NOMO-1 treated with dmso at 0.1 percent for 144 hours (cell line): ENCODE measurements around the gene TRAPPC2L.
"Not testable (repeated sequence)": the region's sequence is repeated elsewhere in the genome, so short reads cannot be mapped to it uniquely, and the experiment has no call there.

ENCODE experiments used
- DNase-seq: peaks from one replicate; lab custom pipeline; 2025; ENCODE audit not compliant: unreplicated experiment; lab: John Stamatoyannopoulos, UW

Gene TRAPPC2L

DNA sequence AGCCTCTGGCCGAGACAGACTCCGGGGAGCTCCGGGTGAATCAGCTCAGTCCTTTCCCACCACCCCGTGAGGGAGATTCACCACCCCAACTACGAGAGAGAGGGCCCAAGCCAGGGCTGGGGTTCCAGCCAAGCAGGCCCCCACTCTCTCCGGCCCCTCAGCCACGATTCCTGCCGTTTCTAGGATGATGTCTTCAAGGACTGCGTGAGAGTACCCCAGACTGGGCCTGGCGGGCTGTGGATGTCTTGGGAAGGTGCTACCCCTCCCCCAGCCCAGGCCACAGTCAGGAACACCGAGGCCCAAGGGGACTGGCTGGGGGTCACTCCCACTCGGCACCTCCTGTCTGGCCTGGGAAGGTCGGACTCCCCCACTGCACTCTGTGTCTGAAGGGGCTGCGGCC is 31.1 kb downstream of the TRAPPC2L start:
- DNase-seq, result no peak

DNA sequence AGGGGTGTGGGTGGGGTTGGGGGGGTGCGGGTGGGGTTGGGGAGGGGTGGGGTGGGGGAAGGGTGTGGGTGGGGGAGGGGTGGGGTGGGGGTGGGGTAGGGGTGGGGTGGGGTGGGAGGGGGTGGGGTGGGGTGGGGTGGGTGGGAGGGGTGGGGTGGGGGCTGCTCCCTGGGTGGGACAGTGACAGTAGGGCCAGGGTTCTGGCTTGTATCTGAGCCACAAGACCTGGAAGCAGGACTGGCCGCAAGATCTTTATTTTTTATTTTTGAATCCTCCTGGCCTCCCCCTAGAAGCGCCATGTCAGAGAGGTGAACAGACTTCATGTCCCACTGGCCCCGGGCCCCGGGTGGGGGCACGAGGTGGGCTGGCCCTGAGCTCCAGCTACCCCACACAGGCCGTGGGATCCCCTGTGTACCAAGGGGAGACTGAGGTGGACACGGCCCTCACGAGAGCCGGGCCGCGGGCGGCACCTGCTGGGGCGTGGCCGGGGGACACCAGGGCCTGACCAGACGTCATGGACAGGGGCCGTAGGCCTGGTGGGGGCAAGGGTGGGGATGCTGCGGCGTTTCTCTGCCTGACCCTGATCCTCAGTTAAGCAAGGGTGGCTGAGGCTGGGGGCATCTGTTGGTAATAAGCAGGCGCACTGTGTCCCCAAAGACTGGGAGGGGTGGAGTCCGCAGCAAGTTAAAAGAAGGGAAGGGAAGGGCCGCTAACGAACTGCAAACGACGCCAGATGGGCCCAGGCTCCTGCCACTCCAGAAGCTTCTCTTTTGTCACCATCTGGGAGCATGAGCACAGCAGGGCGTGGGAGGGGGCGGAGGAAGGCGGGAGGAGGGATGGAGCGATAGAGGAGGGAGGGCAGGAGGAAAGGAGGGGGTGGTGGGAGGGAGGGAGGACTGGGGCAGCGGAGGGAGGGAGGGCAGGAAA is 31.8 kb downstream of the TRAPPC2L start:
- DNase-seq, result no peak

DNA sequence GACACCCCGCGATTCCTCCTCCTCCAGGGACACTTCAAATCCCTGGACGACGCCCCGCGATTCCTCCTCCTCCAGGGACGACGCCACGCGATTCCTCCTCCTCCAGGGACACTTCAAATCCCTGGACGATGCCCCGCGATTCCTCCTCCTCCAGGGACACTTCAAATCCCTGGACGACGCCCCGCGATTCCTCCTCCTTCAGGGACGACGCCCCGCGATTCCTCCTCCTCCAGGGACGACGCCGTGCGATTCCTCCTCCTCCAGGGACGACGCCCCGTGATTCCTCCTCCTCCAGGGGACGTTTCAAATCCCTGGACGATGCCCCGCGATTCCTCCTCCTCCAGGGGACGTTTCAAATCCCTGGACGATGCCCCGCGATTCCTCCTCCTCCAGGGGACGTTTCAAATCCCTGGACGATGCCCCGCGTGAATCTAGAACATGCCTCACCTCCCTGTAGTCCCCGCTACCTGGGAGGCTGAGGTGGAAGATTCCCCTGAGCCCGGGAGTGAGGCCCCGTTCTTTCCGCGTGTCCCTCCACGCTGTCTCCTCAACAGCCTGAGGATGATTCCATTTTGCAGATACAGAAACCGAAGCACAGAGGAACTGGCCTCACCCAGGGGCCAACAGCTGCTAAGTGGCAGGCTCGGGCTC is 32.9 kb downstream of the TRAPPC2L start:
- not testable (repeated sequence) for DNase-seq

DNA sequence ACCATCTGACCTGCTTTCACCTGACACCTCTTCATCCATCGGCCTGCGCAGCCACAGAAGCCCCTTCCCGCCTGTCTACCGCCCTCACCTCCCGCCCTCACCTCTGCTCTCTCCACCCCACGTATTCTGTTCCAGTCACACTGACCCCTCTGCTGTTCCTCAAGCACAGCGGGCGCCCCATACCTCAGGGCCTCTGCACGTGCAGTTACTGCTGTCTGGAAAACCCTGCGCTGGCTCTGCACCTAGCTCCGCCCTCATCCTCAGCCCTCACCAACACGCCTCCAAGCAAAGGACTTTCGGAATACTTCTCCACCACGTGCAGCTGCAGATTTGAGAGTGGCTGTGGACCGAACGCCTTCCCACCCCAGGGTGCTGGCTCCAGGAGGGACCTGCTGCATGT is 34.2 kb downstream of the TRAPPC2L start:
- DNase-seq, result no peak

DNA sequence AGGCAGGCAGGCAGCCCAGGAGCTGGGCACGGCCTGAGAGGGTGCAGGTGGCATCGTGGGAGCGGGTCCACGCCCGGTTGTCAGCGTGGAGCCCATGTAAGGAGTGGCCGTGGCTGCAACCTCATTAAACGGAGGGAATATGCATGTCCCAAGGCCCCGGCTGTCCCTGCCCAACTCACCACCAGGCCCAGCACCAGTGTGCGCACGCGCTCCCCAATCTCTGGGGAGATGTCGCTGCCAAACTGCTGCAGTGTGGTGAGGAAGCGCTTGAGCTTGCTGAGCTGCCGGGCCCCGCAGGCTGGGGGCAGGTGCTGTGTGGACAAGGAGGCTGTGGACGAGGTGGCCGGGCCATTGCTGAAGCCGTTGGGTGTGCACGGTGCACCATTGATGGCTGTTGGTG is 35.1 kb downstream of the TRAPPC2L start:
- DNase-seq, result no peak

DNA sequence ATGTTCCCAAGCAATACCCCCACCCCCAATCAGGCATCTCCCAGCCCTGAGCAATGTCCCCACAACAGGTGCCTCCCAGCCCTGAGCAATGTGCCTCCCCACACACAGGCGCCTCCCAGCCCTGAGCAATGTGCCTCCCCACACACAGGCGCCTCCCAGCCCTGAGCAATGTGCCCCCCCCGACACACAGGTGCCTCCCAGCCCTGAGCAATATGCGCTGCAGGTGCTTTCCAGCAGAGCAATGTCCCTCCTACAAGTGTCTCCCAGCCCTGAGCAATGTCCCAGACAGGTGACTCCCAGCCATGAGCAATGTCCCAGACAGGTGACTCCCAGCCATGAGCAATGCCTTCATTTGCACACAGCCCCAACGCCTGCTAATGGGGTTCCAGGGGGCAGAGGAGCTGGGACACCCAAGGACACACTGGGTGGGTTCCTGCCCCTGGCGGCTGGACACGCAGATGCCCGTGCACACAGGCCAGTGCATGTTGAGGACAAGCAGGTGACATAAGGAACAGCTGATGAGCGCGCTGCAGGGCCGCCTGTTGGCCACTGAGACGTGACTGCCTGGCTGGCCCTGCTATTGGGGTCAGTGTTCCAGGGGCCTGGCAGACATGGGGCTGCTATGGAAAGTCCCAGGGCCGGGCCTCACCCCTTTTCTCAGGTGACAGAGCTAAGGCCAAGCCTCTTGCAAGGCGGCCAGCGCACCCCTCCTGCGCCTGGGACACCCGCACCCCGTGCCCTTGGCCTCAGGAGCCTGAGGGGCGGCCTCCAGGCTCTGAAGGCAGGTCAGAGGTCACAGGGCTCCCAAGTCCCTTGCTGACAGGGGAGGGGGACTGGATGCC is 36.4 kb downstream of the TRAPPC2L start:
- no peak for DNase-seq

DNA sequence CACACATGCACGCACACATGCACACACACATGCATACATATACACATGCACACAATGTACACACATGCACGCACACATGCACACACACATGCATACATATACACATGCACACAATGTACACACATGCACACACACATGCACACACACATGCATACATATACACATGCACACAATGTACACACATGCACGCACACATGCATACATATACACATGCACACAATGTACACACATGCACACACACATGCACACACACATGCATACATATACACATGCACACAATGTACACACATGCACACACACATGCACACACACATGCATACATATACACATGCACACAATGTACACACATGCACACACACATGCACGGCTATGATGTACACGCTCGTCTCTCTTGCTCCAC is 37.3 kb downstream of the TRAPPC2L start:
- not testable (repeated sequence) for DNase-seq

DNA sequence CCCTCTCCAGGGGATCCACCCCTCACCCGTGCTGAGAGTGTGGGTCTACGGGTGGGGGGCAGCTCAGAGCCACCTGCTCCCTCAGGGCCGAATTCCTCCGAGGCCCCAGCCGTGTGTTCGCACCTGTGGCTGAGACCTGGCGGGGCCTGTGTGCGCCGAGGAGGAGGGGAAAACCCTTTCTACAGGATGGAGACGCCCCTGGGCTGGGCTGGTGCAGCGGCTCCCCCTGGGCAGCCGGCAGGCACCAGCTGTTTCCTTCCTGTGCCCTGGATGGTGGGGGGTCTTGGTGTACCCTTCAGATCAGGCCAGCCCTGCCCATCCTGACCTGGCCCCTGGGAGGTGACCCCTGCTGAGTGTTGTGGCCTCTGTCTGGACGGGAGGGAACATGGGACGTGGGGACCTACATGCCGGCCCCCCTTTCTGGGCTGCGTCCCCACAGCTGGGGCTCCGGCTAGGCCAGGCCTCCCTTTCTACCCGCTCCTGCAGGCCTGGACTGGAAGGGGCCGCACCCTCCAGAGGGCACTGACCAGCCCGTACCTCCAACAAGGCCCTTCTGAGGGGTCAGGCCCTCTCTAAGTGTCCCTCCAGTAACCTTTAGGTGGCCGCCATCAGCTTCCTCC is 37.9 kb downstream of the TRAPPC2L start:
- no peak for DNase-seq

DNA sequence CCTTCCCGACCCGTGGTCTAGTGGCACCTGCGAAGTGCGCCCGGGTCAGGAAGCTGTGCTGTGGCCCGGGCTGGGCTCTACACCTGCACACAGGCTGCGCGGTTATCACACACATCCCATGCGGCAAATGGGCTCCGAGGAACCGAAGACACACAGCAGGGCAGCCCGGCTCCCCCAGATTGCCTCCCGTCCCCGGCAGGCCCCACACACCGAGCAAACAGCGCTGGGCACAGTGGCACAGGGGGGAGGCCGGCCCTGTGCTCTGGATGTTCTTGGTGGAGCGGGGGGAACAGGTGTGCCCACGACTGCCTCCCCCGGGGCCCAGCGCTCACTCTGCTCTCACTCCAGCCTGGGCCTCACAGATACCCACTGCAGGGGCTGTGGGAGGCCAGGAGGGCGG is 38.4 kb downstream of the TRAPPC2L start:
- DNase-seq, result no peak

DNA sequence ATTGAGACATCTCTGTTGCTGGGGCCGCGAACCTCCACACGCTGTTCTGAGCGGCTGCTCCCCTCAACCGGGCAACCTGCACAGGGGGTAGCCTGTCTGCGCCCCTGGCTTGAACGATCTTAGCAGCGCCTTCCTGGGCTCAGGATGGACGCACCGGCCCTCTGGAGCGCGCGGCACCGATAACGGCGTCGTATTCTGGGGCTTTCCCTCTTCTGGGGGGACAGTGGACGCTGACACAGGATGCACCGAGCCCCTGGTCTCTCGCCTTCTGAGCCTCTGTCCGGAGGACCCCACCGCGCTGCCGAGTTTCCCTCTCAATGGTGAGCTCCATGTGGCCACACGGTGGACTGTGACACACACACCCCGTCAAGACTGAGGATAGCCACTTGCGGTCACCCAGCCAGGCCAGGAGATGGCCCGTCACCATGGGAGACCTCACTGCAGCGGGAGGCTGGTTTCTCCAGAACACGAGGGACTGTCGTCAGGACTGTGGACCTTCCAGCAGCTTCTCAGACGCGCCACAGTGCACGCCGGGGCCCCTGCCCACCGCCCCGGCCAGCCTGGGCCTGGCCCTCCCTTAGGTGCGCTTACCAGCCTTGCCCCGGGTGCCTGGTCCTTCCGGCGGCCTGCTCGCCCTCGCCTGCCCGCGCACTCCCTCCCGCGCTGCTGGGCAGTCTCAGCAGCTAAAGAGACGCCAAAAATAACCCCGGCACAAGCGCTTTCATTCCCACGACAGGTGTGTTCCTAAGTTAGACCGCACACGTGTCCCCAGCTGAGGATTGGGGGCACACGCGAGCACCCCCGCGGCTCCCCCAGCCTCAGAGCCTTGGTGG is 39.5 kb downstream of the TRAPPC2L start:
- no peak for DNase-seq

DNA sequence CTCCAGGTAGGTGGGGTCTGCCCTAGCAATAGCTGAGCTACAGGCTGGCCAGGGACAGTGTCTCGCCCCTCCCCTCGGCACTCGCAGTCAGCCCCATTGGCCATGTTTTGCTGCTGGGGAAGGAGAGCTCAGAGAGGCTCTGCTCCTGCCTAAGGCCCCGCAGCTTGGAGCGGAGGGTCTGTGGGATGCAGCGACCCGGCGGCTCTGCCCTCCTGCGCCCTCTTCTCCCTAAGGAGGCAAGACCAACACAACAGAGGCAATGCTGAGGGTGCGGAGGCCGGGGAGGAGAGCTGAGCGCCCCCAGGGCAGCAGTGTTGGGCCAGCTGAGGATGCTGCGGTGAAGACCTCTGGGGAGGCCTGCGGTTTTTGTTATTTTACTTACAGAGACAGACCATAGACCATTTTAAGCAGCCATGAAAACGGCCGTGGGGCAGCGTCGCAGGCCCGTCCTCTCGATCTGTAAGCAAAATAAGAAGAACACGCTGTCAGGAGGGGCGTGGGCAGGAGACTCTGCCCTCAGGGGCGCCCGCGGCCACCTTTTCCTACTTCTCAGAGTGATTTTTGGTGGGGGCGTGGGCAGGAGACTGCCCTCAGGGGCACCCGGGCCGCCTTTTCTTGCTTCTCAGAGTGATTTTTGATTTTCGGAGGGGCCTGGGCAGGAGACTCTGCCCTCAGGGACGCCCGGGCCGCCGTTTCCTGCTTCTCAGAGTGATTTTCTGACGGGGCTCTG is 40.9 kb downstream of the TRAPPC2L start:
- DNase-seq, result no peak

DNA sequence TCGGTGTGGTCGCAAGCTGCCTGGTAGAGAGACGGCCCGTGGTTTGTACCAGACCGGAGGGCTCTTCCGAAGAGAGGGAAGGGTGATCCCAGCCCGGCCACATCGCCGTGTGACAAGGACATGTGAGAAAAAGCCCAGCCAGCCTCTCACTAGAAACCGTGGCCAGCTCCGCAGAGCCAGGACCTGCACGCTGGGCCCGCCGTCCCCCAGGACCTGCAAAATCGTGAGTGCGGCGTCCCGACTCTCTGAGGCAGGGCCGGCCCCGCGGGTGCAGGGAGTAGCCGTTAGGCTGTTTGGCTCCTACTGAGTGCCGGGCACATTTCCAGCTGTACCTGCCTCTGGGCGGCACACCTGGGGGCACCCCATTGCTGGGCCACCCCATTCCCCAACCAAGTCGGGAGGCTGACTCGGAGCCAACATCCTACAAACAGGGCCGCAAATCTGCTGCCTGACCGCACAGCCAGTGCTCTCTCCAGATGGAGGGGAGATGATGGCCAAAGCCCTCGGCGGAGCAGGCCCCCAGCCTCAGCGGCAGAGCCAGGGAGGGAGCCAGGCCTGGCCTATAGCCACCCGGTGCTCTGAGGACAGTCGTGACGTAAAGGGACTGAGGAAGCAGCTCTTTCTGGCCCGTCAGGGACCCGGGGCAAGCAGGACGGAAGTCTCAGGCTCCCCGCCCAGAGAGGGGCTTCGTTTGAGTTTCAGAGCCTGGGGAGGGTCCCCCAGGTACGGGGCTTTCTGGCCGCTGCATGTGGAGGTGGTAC is 43.2 kb downstream of the TRAPPC2L start:
- no peak for DNase-seq

DNA sequence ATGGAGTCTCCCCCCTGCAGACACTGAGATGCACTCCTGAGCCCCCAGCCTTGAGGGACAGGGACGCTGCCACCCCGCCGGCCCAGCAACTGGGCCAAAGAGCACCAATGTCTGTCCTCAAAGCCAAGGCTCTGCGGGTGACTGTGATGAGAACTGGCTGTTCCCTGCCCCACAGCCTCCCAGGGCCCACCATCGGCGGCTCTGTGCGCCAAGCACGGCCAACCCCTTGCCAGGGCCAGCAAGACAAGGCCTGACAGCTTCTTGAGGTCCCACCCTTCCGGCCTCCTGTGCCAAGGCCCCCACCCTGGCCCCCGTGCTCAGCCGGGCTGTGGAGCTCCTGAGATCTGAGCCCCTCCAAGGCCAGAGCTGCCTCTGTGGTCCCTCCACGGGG is 43.7 kb downstream of the TRAPPC2L start:
- DNase-seq, result no peak

DNA sequence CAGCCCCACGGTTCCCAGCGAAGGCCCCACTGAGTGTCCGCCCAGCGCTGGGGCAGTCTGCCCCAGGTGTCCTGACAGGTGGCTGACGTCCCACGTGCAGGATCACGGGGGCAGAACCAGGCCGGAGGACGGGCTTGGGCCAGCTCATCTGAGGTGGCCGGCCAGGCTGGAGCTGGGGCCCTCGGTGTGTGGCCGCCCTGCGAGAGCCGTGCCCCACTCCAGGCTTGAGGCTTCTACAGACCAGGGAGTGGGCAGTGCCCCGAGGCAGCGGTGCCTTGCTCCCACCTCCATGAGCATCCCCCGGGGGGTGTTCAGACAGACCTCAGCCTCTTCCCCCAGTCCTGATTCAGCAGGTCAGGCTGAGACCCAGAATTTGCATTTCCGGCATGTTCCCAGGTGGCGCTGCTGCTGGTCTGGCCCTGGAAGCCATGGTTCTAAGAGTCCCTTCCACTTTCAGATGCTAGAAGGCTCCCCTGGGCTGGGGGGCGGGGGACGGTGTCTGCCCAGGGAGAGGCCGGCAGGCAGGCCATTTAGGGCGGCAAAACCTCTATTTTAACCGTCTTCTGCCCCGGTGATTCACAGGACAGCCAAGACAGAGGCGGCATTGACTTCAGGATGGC is 44.9 kb downstream of the TRAPPC2L start:
- no peak for DNase-seq

DNA sequence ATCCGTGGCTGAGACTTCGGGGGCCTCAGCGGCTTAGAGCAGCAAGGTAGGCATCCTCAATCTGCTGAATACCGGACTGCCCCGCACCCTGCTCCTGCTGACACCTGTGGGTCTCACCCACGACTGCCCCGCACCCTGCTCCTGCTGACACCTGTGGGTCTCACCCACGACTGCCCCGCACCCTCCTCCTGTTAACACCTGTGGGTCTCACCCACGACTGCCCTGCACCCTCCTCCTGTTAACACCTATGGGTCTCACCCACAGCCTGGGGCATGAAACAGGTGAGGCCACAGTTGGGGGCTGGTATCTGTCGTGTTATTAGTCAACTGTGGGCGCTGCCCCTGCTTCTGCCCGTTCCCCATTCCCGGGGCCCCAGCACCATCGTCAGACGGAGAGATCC is 45.8 kb downstream of the TRAPPC2L start:
- no peak for DNase-seq

DNA sequence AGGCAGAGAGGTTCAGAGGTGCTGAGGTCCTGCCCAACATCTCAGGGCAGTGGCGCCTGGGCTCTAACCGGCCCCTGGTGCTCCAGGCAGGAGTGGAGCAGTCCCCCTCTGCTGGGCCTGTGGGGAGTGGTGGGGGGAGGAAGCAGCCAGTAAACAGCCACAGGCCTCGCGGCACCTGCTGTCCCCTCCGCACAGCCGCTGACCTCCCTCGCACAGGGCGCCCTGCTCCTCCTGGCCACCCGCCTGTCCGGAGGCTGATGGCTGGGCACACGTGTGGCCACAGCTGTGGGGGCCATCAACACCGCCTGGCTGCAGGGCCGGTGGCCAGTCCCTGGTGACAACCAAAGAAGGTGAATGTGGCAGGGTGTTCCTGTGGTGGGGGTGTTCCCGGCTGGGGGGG is 46.3 kb downstream of the TRAPPC2L start:
- no peak for DNase-seq

DNA sequence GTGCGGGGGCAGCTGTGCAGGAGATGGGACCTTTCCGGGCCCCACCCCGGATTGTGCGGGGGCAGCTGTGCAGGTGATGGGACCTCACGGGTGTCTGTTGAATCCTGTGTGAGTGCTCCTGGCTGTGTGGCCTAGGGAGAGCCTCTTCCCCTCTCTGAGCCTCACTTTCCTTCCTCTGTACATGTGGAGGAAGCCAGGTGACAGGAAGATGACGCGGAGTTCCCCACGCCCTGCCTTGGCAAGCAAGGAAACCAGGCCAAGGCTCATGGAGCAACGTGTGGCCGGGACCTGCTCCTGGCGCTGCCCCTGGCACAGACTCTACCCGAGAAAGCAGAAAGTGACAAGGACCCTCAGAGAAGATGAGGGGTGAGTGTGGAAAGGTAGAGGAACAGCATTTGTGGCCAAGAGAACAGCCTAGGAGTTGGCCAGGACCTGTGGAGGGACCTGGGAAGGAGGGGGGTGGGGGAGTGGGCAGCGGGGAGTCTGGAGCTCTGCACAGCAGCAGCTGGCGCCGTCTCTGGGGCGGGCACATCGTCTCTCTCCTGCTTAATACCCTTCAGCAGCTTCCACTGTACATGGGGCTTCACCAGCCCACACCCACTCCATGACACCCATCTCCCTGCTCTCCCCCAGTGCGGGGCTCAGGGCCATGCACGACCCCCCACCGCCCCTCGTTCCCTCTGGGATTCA is 47.9 kb downstream of the TRAPPC2L start:
- DNase-seq, result no peak

DNA sequence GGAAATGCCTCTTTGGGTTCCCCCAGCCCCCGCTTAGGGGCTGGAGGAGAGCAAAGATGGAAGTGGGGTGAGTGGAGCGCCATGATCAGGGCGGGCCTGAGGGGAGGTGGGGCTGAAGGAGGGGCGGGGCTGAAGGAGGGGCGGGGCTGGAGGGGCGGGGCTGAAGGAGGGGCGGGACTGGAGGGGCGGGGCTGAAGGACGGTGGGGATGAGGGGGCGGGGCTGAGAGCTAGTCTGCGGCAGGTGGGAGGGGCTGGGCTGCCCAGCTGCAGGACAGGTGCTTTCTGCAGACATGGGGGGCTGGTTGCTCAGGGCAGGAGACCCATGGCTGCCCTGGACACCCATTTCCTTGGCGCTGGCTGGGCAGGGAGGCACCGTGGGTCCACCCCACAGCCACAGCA is 48.6 kb downstream of the TRAPPC2L start:
- DNase-seq, result no peak
